GM18517 (cell line): ENCODE data around the gene PTPRF.

ENCODE experiments used
- ATAC-seq: cut with Tn5 transposase; IDR thresholded peaks from one replicate; pipeline ENCODE4 v1.9.1; 2021; ENCODE audit warnings: mild to moderate bottlenecking, moderate library complexity; ENCODE audit not compliant: unreplicated experiment

Gene PTPRF

DNA sequence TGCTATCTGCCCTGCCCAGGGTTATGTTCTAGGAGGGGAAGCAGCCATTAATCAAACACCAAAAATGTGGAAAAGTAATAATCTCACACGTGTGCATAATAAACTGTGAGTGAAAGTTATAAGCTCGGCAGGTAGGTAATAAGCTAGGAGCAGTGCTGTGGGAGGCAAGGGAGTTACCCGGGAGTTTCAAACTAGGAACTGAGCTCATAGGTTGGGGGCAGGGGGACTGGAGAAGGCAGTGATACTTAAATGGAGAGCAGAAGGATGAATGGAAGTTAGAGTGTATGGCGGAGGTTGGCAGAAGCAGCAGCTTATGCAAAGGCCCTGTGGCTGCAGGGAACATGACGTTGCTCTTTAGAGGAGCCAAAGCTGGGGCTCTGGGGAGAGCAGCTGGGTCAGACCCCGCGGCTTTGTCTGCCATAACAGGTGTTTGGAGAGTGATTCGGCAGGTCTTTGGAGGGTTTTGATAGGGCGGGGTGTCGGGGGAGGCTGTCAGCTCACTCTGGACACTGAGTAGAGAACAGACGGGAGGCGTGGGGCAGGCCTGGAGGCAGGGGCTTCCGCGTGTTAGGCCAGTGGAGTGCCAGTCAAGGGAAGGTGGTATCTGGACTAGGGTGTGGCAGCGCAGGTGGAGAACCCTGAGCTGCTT, 20.0 kb downstream of the PTPRF start:
- no peak for ATAC-seq

DNA sequence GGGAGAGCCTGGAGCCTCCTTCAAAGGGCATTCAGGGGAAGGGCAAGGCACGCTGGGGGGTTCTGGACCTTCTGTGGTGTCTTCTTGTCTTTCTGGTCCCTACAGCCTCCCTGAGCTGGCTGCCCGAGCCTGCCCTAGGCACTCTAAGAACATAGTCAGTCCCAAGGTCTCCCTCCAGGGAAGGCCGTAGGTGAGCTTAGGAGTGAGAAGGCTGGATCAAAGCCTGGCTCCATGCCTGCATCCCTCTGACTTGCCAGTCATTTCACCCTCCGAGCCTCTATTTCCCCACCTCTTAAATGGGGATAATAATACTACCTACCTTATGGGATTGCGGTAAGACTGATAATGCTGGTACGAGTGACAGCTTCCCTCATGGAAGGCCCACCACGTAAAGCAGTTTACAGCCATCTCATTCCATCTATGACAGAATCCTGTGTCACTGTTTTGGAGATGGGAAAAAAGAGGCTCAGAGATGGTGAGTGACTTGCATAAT, 20.8 kb downstream of the PTPRF start:
- no peak for ATAC-seq

DNA sequence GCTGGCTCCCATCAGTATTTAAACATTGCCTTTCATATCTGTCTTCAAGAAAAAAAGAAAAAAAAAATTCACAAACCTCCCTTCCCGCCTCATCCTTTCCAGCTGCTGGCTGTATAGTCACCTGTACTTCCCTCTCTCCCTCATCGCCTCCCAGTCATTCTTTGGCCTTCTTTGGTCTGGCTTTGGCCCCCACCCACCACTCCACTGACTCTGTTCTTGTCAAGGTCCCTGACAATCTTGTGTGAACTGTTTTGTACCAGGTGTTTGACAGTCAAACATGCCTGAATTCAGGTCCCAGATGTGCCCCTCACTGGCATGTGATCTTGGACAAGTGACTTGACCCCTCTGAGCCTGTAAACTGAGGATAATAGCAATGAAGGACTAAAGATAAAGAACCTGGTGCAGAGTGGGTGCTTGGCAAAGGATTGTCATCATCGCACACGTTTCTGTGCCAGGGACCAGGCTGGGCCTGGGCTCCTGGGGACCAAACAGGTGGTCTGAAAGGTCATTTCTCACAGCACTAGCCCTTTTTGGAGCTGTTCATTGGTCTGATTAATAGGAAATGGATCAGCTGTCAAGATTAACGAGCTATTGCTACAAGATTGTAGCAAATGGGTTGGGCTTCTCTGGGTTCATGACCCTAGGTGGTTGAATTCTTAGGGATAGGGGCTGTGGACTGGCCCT, 21.5 kb downstream of the PTPRF start:
- ATAC-seq = no peak

DNA sequence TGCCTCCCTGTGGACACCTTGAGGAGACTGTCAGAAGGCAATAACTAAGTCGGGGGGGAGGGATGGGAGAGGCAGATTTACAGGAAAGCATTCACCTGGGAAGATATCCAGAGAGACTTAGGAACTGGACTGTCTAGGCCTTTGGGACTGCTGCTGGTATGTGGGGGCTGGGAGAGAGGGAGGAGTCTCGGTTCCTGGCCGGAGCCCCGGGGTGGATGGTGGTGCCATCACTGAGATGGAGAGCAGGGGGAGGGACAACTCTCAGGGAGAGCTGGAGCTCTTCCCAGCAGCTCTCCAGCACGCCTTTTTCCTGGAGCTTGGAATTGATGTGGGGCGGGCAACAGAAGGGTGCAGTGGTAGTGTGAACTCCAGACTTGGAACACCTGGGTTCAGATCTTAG, 22.1 kb downstream of the PTPRF start:
- no peak for ATAC-seq

DNA sequence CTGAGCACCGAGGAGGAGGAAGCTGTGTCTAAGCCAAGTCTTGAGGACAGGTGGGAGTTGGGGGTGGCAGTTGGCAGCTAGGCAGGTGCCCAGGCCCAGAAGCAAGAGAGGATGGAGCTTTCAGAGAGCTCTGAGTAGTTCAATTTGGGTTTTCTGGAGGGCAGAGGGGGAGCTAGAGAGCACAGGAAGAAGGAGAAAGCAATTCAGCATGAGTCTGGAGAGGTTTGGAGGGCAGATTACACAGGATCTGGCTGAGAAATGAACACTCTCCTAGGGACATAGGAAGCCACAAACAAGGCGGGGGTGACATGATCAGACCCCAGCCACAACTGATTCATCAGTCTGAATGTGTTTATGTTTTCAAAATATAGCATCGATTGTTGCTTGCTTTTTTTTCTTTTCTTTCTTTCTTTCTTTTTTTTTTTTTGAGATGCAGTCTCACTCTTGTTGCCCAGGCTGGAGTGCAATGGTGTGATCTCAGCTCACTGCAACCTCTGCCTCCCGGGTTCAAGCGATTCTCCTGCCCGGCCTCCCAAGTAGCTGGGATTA, 23.8 kb downstream of the PTPRF start:
- ATAC-seq = no peak

DNA sequence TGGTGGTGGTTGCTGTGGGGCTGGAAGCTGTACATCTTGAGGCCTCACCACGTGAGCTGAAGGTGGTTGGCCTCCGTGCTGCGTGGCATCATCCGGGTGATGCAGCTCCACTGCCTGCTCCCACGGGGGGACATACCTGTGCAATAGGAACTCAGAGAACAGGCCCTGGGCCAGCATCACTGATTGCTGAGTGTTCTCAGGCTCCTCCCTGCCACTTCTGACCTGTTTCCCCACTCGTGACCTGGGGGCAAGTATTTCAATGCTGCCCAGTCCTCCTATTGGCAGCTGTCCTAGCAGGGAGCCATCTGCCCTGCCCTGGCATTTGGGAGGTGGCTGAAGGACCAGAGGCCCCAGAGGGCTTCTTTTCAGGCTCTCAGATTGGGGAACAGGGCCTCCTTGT, 26.1 kb downstream of the PTPRF start:
- ATAC-seq = no peak

DNA sequence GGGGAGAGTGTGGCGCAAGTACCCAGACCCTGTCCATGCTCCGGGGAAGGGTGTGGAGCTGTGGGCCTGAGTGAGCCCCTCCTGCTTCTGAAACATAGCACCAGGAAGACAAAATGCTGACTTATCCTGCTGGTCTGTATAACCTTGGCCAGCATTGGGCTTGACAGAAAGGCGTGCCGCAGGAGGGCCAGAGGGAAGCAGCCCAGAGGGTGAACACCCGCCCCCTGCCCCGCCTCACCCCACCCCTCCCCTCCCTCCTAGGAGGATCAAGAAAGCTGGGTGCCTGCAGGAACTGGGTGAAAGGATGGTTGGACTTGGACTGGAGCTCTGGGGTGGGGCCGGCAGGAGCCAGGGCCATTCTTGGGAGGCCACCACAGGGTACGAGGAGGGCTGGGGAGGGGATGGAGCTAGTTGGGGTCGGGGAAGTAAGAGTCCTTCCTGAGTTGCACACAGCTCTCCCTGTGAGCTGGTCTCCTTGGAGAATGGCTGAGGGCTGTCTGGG, 27.1 kb downstream of the PTPRF start:
- no peak for ATAC-seq

DNA sequence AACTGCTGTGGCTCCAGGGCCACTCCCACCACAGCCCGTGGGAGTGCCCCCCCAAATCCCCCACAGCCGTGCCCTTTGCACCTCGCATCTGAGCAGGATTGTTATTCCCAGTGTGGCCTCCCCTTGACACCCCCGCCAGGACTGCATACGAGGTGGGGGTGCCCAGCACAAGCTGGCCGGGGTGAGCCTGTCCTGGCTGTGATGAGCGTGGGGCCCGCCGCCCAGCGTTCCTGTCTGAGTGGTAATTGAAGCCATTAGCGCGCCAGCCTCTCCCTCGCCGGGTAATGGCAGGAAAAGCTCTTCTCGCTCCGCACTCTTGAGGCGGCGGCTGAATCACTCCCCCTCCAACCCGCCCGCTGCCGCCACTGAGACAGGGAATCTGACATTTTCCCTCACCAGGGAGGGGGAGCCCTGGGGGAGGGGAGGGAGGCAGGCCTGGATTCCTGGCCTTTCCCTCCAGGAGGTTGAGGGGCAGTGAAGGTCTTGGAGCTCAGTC, 27.7 kb downstream of the PTPRF start:
- no peak for ATAC-seq

DNA sequence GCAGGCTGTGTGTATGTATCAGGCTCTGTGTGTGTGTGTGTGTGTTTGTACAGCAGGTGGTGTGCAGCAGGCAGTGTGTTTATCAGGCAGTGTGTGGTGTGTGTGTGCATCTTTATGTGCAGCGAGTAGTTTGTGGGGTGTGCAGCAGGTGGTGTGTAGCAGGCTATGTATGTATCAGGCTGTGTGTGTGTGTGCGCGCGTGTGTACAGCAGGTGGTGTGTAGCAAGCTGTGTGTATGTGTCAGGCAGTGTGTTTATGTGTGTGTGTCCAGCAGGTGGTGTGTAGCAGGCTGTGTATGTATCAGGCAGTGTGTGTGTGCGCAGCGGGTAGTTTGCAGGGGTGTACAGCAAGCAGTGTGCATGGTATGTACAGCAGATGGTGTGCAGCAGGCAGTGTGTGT, 29.0 kb downstream of the PTPRF start:
- ATAC-seq = no peak

DNA sequence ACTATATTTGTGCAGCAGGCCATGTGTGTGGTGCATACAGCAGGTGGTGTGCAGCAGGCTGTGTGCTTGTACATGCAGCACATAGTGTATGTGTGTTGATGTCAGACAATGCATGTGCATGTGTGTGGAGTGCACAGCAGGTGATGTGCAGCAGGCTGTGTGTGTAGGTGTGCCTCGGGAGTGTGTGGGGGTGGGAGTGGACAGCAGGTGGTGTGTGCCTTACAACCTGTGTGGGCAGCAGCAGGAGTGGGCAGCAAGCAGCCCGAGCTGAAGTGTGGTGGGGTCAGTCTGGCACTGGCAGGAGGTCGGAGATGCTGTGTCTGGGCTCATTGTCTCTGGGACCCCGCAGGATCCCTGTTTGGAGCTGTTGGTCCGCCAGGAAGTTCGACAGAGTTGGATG, 29.6 kb downstream of the PTPRF start:
- ATAC-seq = no peak

DNA sequence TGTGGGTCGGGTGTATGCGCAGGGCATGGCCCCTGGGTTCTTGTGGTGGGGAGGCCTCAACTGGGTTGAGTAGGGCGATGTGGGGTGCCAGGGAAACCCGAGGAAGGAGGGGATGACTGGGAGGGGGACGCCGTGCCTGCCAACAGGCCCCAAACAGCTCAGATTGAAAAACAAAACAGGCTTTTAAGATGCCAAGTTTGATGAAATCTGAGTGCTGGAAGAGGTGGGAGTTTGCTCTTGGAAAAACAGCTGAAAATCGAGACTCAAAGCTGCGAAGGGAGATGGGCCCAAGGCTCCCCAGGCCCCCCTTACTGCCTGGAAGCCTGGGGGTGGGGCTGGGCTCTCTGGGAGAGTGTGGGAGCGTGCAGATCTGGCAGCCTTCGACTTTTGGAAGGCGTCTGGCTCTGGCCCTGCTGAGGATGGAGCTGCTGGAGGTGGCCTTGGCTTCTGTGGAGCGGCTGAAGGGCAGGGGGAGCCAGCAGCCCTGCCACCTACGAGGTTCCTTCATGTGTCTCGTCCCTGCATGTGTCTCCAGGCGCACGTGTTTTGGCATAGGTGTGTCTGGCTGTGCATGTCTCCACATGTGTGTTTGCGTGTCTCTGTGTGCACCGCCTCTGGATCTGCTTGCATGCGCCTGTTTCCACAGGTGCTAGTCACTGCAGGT, 33.3 kb downstream of the PTPRF start:
- no peak for ATAC-seq

DNA sequence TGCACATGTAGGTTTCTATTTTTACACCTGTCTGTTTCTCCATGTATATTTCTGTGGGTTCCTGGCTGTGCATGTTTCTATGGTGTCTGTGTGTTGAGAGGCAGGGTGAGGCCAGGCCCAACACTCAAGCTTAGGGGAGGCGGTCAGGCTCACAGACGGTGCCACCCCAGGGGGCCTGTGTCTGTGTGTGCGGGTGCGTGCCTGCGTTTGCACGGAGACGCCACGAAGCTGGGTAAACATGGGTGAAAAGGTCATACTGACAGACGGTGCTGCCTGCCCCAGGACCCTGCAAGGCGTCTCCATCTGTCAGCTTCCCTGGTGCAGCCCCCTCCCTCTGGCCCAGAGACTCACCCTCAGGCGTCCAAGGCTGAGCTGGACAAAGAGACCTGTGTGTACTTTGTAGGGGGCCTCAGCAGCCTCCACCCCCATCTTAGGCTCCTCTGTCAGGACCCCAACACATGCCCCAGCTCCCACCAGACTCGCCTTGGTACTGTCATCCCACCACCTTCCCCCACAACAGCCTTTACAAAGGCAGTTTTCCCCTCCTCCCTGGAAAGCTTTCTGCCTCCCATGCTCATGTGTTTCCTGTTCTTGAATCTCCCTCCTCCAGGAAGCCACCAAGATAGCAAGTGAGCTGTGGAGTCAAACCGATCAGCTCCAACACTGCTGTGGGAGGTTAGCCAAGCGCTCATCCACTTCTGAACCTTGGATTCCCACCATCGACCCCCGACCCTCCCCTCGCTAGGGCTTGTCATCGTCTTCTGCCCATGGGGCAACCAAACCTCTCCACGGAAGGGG, 34.1 kb downstream of the PTPRF start:
- ATAC-seq = no peak

DNA sequence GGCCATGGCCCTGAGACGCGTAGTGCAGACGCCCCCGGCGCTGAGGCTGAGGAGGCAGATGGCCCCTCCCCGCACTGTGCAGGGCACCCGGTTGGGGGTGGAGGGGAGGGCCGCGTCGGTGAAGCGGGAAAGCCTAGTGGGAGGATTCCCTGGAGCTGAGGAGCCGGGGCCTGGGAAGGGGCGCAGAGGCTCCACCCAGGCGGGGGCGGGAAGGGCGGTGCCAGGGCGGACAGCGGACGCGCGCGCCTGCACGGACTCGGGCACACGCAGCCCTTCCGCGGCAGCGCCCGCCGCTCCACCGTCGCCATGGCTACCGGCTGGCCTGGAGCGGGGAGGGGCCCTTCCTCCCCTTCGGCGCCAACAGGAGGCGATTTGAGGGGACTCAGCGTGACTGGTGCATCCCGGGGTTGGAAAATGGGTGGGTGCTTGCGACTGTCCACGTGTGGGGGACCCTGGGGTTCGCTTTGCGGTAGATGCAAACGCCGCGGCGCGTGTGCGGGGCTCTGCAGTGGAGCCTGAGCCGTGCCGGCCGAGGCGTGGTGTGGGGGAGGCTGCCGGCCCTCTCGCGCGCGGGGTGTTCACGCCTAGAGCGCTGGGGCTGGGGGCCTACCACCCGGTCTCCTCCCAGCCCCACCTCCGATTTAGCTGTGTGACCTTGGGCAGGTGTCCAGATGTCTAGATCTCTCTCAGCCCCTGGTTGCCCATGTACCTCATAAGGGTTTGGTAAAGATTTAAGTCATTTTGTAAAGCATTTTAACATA, 35.1 kb downstream of the PTPRF start:
- no peak for ATAC-seq

DNA sequence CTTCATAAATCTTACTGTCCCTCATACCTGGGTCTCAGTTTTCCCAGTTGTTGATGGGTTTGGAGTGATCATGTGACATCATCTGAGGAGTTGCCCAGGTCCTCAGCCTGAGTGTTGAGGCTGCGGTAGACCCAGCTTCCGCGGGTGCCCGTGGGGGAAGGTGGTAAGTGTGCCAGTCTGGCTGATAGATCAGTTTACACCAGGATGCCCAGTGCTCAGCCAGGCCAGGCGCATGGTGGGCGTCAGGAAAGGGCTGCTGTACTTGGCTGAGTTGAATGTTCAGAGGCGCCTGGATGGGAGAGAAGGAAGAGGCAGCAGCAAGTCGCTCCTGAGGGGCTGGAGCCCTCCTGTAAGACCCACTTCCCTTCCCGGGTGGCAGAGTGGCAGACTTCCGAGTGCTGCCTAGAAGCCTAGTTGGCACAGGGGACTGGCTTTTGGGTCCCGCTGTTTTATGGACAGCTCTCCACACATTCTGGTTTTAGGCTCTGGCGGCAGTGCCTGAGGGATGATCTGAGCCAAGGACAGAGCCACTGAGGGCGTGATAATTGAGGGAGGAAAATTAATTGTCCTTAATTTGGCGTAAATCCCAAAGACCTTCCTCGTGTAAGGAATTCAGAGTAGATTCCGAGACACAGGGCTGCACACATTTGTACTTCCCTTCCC, 35.8 kb downstream of the PTPRF start:
- ATAC-seq = no peak

DNA sequence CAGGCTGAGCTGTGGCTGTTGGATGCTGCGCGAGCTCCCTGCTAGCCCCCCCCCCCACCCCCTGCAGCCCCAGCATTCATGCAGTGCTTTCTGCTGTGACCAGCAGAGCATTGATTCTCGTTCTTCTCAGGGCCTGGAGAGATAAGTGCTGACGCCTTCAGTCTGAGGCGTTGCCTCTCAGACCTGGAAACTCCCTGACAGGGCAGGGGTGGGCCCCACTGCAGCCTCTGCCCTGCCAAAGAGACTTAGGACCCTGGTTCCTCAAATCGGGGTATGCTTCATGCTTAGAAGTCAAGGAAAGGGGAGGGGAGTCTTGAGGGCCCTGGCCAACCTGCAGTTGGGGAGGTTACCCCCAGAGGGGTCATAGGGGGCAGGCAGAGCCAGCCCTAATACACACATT, 38.5 kb downstream of the PTPRF start:
- no peak for ATAC-seq

DNA sequence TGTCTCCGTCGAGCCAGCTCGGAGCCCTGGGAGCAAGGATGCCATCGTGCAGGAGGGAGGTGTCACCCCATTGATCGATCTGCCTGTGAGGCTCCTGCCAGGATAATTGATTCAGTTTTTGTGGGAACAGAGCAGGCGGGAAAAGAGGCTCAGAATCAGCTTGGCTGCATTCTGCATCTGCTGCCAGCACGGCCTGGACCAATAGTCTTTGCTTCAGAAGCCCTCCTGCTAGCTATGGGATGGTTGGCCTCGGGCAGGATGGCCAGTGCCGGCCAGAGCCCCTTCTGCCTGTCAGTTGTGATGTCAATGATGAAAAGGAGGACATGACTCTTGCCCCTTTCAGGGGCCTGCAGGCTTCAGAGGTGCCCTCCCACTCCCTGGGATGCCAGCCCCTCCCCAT, 39.6 kb downstream of the PTPRF start:
- ATAC-seq = no peak

DNA sequence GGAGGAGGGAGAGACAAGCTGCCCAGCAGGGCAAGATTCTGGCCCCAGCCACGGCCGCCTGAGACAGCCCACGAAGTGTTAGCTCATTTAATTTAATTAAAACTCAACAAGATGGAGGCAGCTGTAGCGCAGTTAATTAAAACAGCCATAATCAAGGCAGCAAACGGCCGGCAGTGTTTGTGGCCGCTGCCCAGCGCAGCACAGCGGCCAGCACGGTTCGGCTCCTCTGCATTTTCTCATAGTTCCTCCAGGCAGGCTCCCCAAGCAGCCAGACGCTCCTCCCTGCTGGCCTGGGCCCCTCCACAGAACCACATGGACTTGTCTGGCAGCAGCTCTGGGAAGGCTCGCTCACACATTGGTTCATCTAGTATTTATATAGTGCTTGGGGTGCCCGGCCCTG, 40.0 kb downstream of the PTPRF start:
- no peak for ATAC-seq

DNA sequence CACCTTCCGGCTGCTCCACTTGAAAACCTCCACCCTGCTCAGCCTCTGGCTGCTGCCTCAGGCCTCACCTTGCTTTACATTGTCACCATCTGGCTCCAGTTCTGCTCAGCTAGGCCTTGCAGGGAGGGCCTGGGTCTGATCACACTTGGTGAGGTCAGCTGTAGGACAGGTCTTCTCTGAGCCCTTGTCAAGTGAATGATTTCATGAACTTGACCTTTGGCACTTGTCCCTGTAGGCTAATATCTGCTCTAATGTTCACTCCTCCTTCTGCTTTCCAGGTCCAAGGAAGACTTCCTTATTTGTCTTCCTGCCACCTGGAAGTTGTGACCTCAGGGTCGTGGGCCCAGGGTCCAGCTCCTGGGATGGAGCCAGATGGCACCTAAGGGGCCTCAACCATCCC, 41.4 kb downstream of the PTPRF start:
- no peak for ATAC-seq

DNA sequence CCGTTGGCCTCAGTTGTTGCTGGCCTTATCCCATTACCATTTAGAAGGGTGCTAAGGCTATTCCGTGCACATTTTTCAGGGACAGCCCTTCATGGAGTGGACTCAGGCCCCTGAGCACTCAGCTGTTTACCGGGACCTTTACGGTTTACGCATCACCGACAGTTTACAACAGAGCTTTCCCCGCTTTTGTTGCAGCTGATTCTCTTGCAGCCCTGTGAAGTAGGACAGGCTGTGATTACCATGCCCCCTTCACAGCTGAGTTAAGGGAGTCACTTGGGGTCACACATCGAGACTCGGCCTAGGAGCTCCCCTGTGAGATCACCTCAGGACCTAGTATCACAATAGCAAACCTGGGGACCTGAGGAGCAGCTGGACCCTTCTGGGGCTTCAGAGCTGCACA, 41.9 kb downstream of the PTPRF start:
- ATAC-seq = no peak
